CD4-positive, alpha-beta T cell treated with Interleukin-6 at 100 ng/mL for 8 hours (primary cell): ENCODE results near the gene ING4.

Source experiments
- DNase-seq: peaks from one replicate; pipeline ENCODE4 v3.0.0-alpha.2; 2020; ENCODE audit warnings: mixed read lengths, low spot score

The ING4 gene

DNA sequence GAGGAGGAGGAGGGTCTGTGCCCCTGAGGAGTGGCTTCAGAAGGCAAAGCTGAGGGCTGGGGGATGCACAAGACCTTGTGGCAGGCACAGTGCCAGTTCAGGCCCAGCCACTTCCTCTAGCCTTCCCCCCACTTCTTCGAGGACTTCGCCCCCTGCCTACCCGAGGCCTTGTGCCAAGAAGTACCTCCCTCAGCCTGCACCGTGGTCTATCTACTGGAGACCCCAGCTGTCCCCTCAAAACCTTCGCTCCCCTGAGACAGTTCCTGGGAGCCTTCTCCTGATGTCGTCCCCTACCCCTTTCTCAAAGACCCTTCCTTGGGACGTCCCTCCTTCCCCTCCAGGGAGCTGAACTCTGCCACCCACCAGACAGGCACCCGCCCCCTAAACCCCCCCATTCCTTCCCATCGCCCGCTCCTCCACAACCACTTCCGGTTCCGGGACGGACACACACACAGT, 25.7 kb upstream of the ING4 start:
- peak; percentile 40 for DNase-seq

GRCh38 chr12:6685814-6686213, 22.9 kb upstream of the ING4 start:
- DNase-seq = no peak

- peak; percentile 39 for DNase-seq
These were observed 21.7 kb upstream of the ING4 start for GRCh38 chr12:6684609-6685008.

DNA sequence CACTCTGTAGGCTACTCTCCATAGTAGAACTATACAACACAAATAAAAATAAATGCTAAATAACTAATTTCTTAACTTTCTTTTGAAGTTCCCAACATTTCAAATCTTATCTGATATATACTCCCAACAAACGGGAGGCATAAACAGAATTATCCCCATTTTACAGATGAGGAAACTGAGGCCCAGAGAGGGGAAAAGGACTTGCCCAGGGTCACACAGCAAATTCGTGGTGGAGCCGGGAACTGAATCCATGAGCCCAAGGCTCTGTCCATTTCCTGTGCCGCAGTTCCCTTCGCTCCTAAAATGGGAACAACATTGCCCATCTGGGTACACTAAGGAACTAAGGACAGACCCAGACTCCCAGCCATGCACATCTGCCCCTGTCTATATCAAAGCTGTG, 14.0 kb upstream of the ING4 start:
- no peak for DNase-seq

- no peak for DNase-seq
These were observed 9.2 kb upstream of the ING4 start for GRCh38 chr12:6672143-6672542.

DNA sequence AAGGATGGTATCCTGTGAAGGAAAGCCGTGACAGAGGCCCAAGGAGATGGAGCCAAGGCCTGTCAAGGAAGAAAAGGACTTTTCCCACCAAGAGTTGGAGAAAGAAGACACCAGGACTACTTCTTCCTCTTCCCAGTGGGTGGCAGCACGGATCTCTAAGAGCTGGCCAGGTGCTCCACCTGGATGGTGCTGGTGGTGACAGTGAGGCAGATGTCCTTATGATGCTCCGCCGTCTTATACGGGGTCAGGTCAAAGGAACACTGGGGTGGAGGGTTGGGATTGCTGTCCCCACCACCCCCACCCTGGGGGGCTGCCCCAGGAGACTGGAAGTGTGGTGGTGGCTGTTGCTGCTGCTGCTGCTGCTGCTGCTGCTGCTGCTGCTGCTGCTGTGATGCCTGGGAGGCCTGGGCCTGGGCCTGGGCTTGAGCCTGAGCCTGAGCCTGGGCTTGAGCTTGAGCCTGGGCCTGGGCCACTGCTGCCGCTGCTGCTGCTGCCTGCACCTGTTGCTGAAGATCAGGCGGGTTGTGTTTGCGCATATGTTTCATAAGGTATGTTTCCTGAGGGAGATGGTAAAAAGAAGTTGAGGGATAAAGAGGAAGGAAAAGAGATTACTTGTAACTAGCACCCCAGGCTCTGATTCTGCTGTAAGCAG, 4.8 kb upstream of the ING4 start:
- DNase-seq = no peak

- no peak for DNase-seq
These were observed 3.3 kb upstream of the ING4 start for GRCh38 chr12:6666211-6666610.

GRCh38 chr12:6664902-6665301, 2.0 kb upstream of the ING4 start:
- DNase-seq = no peak

- no peak for DNase-seq
These were observed 365 bp downstream of the ING4 start for GRCh38 chr12:6662602-6662905.

DNA sequence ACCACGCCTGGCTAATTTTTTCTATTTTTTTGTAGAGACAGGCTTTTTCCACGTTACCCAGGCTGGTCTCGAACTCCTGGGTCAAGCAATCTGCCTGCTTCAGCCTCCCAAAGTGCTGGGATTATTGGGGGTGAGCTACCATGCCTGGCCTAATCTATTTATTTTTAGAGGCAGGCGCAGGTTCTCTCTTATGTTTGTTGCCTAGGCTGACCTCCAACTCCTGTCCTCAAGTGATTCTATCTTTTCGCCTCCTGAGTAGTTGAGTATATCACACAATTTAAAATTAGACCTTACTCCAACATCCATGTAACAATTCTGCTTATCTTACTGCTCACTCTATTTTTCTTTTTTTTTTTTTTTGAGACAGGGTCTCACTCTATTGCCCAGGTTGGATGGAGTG, 8.9 kb downstream of the ING4 start:
- DNase-seq = no peak

- no peak for DNase-seq
These were observed 9.6 kb downstream of the ING4 start for GRCh38 chr12:6653342-6653741.

- DNase-seq = no peak
These were observed 10.5 kb downstream of the ING4 start for GRCh38 chr12:6652391-6652790.

DNA sequence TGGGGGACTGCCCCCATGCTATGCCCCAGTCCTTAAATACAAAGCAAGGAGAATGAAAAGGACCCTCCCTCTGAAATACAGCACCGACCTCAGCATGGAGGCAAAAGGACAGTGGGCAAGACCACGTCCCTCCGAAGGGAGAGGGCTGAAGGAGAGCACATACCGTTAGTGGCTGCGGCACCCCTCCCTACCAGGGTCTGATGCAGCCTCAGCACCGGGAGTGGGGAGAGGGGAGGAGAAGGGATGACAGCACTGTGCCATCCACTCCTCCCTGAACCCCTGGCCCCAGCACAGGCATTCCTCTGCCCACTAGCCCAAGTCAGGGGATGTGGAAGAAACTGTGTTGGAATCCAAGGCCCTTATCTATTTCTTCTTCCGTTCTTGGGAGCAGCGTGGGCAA, 12.1 kb downstream of the ING4 start:
- DNase-seq = no peak

DNA sequence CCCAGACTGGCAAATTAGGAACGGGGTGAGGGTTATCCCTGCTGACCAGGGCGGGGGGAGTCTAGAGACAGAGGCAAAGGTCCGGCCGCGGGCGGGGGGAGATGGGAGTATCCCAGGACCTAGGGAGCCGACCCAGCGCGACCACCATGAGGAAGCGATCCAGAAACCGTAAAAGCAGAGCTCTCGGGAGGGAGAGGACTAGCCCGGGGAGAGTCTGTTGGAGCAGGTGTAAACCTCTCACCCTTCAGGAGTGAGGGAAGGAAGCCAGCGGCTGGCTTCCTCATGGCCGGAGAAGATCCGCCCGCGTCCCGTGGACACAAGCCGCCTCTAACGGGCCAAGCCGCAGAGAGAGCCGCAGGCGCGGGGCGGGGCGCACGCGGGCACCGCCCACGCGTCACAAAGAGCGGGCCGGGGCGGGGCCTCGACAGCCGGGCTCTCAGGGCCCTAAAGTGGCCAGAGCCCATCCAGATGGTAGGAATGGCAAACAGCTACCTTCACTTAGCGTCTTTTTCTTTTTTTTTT, 15.8 kb downstream of the ING4 start, which contains the start of gene ACRBP:
TSS of gene ACRBP (minus strand) at position 350 of the 522 bp plus-strand sequence. CDS start at position 284, 66 bp downstream.
- DNase-seq = no peak

GRCh38 chr12:6646276-6647082, 16.4 kb downstream of the ING4 start:
- DNase-seq = no peak

- DNase-seq = no peak
These were observed 18.0 kb downstream of the ING4 start for GRCh38 chr12:6644903-6645302.

- no peak for DNase-seq
These were observed 18.7 kb downstream of the ING4 start for GRCh38 chr12:6644257-6644596.

- DNase-seq = no peak
These were observed 19.2 kb downstream of the ING4 start for GRCh38 chr12:6643569-6644256.

- no peak for DNase-seq
These were observed 21.8 kb downstream of the ING4 start for GRCh38 chr12:6641131-6641530.

- no peak for DNase-seq
These were observed 22.4 kb downstream of the ING4 start for GRCh38 chr12:6640497-6640896.

GRCh38 chr12:6639151-6639801, 23.6 kb downstream of the ING4 start:
- no peak for DNase-seq

- DNase-seq = no peak
These were observed 24.6 kb downstream of the ING4 start for GRCh38 chr12:6638305-6638704.
